DMS79 treated with DMSO at 0.1 percent for 48 hours (cell line): ENCODE measurements around the gene PKNOX2.

Experiments used
- DNase-seq: peaks from one replicate; lab custom pipeline; 2025; lab: John Stamatoyannopoulos, UW

Gene PKNOX2

DNA sequence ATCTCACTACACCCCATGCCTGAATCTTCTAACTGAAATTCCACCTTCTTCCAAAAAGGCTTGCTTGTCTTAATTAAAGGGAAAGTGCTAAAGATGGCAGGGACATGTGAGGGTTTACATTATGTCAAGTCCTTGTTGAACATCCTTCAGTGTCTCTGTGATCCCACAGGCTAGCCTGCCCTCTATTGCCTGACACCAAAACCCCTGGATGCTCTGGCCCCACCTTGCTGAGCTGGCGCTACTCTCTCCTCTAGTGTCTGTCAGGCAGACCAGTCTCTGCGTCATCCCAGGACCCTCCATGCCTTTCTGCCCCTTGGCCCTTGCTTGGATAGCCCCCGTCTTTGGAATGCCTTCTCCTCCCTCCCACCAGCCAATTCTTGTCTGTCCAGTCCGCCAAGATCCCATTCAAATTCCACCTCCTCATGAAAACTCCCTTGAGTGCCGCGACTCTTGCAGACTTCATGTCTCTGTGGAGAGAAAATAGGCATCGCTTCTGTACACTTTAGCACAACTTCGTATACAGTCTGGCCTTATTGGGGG lies 69.3 kb downstream of the PKNOX2 start:
- no peak for DNase-seq

DNA sequence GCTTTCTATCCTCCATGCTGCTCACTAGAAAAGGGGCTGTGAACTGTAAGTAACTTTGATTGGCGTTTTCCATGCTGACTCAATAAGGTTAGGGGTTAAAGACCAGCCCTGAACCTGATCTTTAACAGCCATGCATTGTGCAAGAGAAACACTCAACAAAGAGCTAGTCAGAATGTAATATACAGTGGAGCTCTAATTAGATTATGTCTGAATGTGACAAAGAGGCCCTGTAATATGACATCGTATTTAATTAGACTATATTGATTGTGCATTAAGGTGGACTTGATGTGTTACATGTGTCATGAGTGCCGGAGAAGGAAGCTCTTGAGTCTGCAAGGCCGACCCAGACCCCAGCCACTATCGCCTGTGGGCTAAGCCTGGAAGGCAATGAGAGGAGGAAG lies 70.5 kb downstream of the PKNOX2 start:
- no peak for DNase-seq

DNA sequence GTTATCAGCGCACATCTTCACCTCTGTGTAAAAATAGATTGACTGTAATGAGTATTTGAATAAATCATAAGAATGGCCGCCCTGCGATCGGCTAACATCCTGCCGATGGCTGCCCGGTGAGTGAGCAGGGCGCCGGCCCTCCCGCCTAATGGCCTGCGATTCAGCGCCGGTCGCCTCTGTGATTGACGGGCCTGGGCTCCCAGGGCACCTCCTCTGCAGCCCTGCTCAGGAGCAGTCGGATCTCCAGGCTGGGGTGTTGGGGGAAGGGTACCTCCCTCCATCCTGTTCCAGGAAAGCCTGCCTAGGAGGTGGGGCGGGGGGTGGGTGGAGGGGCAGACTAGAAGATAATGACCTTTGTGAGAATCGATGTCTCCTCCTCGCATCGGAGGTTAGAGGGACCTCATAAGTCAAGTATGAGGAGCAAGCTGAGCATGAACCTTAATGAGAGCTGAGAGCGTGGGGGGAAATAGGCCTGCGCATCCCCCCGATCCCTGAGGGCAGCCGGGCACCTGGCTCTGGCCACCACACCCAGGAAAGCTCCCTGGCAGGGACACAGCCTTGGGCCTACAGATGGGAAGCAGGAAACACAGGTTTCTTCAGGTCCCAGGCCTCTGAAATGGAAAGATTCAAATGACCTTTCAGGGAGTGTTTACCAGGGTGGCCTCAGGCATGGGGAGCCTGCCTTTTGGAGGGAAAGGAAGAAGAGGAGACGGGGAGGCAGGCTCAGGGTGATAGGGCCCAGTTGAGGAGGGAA lies 71.7 kb downstream of the PKNOX2 start:
- no peak for DNase-seq

DNA sequence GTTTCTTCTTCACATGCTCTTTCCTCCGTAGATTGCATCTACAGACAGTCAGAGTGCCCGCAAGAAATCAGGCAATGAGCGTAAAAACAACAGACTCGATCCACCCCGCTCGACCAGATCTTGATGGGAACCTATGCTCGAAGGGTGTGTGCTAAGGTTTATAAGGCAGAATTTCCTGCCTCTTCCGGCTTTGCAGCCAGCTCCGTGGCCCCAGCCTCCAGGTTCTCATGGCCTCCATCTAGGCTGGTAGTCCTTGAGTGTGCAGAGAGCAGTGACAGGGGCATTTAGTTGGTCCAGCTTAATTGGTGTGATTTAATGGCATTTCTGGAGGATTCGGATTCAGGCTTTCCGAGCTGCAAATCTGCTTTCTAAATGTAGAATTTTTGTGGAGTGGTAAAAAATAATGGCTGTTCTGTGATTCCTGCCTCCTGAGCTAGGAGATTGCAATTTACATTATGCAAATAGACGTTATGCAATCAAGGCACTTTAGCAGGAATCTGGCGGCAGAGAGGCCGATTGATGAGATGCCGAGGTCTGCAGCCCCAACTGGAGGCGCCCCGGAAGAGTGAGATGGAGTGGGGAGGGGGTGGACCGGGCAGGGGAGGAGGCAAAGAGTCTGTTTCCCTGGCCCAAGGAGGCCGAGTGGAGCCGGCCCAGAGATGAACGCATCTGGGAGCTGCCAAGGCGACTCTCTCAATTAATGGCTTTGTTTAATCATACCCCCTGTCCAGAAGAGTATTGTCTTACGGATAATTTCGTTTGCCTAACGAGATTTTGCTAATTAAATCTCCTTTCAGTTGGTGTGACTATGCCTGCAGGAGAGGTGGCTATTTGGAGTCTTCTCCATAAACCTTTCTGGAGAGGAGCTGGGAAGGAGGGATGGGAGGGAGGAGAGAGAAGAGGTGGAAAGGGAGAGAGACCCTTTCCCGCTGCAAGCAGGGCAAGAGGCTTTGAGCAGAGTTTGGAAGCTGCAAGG lies 75.3 kb downstream of the PKNOX2 start:
- DNase-seq = no peak

DNA sequence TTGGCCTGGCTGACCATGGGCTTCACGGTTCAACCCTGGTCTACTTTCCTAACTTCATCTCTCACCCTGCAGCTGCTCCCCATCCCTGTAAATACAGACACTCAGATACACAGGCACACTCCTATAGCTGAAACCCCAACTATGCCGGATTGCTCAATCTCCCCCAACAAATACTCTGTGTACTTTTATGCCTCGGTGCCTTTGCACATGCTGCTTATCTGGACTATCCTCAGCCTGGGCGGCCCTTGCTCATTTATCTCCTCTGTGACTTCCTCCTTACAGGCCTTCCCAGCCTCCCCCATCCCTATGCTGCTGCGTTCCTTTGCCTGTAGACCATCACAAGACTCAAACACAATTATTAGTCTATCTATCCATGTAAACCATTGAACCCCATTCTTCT lies 76.6 kb downstream of the PKNOX2 start:
- DNase-seq = no peak

DNA sequence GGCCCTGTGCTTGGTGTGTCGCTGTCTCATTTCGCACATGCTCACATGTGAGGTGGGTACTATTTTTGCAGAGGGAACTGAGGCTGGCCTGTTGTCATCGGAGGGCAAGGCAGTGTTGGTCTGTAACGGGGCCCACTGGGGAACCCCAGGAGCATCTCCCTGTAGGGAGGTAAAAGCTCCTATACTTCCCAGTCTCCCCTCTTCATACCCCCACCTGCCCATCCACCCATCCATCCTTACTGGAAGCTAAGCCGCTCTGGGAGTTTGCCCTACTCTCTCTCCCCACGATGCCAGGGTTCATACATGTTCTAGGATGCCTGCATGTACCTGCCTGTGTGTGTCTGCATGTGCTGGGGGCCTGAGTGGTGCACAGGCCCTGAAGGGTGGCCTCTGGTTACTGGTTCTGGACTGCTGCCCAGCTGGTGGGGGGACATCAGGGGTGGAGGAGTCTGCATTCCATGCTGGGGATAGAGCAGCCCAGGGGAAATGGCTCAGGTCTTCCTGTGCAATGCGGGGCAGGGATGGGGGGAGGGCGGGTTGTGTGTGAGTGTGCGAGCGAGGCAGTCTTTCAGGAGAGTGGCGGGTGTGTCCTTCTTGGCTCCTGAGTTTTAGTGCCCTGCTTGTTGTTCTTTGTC lies 77.7 kb downstream of the PKNOX2 start:
- DNase-seq = no peak

DNA sequence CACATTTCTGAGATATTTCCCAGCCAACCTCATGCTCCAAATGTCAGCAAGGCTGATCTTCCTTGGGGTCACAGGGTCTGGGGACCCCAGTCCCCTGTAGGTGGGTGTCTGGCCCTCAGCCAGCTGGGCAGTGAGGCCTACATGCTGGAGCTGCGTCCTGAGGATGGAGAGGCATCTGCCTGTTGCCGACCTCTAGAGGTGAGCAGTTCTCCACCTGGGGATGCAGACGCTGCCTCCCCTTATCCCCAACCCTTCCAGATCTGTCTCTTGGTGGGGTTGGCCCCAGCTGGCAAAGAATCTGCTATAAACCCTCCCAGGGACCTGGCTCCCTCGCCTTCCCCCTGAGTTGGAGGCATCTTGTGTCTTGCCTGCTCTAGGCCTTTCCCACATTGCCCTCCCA lies 79.6 kb downstream of the PKNOX2 start:
- no peak for DNase-seq

DNA sequence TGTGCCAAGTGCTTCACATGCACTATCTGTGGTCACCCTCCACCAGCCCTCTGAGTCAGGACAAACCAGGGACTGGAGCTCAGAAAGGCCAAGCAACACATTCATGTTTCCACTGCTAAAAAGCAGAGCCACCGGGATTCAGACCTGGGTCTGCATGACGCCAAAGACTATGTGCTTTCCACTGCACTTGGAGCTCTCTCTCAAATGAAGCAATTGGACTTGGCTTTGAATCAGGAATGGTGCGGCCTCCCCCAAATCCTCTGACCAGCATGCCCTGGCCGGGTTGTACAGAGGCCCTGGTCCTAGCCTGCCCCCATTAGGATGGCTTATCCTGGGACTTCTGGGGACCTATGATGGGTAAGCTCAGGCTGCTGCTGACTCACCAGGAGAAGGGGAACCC lies 80.7 kb downstream of the PKNOX2 start:
- no peak for DNase-seq

DNA sequence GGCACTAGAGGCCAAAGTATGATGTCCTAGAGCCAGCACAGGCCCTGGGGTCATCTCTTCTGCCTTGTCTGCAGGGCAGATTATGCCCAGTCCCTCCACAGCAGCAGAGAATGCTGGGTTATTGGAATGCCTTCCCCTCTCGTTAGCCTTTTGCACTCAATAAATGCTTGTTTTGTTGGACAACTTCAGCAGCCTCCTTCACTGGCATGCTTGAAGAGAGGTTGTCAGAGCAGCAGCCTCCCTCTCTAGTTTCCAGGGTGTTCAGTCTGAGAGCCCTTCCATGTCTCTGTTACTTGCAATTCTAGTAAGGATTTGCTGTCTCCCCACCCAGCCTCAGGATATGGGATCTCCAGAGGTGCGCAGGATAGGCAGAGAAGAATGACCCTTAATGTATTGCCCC lies 82.9 kb downstream of the PKNOX2 start:
- no peak for DNase-seq

DNA sequence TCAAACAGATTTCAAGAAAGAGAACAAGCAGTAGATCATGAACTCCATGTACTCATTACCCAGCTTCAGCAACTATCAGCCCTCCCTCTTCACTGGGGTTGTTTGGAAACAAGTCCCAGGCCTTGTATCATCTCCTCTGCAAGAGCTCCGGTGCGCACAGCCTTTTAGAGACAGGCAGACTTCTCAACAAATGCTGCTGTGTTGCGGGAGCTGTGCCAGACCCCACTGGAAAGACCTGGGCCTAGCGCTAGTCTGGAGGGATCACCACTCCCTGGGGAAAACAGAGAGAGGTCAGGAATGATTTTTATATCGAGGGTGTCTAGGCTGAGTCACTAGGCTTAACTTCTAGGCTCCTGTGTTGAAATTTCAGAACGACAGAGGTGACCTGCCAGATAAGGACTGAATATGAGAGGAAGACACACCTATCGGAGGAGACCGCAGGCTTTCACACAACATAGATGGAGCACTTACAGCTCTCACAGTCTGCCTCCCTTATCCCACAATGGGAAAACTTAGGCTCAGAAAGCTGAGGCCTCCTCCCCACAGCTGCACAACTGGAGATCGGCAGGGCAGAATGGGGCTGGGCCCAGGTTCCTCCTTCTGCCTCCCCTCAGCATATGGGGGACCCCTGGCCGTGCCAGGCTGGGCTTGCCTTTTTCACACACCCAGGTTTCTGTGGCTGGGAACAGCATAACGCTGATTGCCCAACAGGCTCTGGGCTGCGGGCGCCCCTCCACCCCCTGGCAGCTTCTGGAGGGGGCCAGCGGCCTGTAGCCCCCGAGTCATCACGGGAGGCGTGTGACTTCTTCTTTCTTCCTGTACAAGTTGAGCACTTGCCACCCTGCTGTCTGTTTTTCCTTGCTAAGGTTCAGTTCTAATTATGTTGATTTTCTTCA lies 86.0 kb downstream of the PKNOX2 start:
- no peak for DNase-seq

DNA sequence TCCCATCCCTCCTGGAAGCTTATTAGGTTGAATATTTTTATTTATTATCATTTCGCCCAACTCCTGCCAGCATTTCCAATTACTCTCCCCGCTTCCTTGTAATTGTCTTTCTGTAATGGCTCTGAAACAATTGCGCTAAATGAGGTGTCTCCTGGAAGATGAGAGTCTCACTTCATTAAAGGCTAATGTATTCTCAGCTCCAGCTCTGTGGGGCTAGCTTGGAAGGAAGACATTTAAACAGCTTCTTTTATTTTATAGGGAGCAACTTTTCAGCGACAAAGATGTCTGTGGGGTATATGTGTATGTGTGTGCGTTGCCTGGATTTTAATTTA lies 86.6 kb downstream of the PKNOX2 start:
- DNase-seq = no peak

DNA sequence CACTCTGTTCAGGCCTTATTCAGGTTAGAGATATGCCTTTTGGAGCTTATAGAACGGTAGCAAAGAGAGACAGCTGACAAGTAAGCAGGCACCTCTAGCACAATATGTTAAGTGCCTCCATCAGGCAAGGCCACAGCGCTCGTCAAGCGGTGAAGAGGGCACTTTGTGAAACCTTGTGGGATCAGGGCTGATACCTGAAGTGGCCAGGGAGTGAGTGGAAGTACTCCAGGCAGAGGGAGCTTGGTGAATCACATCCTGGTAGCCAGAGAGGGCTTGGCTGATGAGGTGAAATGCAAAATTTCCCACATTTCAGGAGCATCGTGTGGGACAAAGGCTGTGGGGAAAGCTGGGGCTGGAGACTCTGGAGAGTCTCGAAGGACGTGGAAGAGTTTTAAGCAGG lies 87.4 kb downstream of the PKNOX2 start:
- peak; percentile 94 for DNase-seq

DNA sequence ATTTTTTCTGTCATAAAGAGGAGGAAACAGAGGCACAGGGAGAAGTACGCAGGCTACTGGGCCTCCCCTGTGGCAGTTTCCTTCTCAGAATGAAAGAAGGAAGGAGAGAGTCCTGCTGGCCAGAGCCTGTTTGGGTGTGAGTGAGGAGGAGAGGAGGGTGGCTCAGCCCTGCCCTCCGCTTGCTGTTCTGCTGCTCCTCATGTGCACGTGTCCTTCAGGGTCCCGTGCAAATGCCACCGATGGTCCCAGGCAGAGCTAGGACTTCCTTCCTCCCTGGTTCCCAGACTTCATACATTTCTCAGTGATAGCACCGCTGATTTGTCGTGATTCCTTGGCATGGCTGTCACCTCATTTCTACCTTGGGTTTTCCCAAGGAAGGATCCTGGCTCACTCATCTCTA lies 88.7 kb downstream of the PKNOX2 start:
- no peak for DNase-seq

DNA sequence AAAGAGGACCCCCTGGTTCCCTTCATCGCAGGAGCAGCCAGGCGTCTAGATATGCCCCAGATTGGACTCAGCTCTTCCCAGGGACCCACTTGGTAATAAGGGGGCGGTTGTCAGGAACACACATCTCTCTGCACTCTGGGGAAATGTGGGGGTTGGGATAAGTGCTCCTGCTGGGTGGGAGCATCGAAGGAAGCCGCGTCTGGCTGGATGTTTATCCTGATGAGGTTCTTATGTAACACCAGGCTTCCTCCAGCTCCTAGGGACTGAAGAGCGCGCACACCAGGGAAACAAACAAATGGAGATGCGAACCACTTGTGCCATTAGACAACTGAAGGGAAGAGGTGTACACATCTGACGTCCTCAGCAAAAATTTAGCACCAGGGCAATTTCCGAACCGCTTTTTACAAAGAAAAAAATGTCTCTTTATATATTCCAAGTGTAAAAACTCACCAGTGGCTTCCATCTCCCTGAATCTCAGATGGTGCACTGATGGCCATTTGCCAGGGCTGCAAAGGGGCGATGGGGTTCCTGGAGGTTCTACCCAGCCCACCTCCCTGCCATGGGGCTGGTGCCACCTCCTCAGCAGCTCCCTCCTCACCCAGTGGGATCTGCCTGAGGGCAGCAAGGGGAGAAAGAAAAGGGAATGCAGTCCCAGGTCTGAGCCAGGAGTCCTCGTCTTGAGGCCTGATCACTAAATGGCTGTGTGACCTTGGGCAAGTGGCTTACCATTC lies 89.4 kb downstream of the PKNOX2 start:
- DNase-seq = no peak

DNA sequence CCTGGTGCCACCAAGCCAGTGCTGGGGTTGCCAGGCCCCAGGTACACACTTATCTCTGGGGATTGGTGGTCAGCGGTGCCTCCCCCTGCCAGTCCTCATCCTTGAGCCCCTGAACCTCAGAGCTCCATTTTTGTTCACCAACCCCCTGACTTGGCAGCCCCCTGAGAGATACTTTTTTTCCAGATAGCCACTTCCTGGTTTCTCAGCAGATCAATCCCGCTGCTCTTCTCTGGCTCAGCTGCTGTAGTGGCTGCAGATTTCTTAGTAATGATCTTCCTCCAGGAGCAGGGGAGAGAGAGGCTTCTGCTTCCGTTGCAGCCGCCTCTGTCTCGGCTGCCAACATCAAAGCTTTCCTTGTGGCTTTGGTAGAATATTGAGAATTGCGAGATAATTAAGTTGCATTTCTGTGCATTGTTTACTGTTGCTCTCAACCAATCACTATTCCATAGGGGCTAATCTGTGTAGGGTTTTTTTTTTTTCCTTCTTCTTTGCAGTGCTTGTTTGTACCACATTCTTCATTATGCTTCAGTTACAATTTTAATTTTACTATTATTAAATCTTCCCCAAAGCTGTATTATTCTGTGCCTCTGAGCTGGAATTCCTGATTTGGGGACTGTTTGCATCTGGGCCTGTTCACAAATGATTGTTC lies 92.1 kb downstream of the PKNOX2 start:
- no peak for DNase-seq

DNA sequence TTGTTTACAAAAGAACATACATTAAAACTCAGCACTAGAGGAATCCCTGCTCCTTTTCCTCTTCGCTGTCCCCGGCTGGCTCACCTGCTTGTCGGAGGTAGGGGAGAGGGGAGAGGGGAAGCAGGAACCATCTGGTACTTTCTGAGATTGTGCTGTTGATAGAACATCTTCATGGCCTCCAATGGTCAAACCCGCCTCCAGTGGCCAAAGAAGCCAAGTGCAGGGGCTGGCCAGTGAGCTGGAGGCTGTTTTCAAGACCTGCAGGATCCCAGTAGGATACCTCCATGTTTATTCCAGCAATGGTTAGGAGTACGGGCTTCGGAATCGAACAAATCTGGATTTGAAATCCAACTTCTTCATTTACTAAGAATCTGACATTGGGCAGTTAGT lies 92.6 kb downstream of the PKNOX2 start:
- DNase-seq = no peak

DNA sequence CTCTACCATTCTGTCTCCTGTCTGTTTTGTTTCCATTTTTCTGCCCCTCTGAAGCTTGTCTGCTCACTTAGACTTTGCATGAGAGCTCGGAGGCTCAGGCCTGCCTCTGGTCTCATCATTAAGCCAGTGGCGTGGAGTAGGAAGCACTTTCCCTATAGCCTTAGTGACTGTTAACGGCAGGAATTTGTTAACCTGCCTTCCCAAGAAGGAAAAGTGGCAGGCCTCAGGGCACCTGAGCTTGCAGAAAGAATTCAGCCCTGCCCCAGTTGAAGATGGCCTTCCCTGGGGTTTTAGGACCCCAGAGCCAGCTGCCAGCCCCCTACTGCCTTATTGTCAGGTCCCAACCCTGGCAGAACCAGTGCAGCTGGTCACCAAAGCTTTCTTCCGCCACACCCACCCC lies 93.2 kb downstream of the PKNOX2 start:
- DNase-seq = no peak

DNA sequence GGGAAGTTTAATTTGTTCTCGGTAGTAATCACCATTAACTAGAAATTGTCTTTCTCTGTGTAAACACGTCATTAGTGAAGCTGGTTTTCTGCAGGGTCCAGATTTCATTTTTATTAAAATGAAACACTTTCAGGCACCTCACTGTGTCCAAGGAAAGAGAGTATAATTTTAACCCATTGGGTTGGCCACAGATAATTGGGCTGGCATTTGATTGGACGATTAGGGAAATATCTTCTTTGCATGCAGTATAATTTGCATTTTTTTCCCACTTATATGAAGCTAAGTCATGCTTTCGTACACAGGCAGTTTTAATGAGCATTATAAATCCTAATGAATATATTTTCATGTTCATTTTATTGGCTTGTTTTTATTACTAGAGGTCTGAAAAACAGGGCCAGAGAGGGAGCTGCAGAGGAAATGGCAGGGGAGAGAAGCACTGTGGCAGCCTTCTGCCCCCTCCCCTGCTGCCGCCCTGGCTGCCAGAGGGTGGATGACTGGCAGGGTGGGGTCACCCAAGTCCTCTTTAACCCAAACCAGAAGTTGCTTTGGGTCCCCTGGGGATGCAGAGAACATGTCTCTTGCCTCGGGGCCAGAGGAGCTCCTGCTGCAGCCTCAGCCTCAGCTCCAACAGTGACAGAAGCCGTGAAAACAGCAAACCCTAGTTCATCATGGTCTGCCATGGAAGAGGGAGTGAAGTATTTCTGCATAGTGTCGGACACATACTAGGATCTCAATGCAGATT lies 93.9 kb downstream of the PKNOX2 start:
- no peak for DNase-seq

DNA sequence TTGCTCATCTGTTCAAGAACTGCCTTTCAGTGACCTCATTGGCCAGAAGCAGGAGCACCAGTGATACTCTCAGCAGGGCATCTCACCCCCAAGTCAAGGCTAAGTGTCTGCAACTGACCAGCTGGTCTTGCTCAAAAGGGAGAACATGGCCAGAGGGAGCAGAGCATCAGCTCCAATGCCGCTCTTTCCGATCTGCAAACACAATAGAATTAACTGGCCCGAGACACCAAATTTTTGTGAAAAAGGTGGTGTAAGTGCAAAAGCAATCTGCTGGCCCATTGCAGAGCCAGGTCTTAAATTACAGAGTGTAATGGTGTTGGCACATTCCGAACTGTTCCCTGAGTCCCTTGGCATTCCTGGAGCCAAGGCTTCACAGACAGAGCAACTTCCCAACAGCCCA lies 97.0 kb downstream of the PKNOX2 start:
- no peak for DNase-seq
